Measurements from ENCODE around the gene CFTR. TPM values are rescaled to one million over a fixed set of nuclear protein-coding genes. Genes with fewer than 3 reads are reported as not detected.
"Not testable (repeated sequence)": the region's sequence is repeated elsewhere in the genome, so short reads cannot be mapped to it uniquely, and the experiment has no call there.

Gene CFTR
- total RNA-seq, 2 donors from 2014 or later = not detected

GRCh38 chr7:117517194-117517593, 37.4 kb downstream of the CFTR start:
- not testable (repeated sequence) for H3K4me1 Mint-ChIP-seq (ENCODE audit: low read depth); H3K4me3 Mint-ChIP-seq; H3K36me3 Mint-ChIP-seq (ENCODE audit: insufficient read depth in 2 of 2); H3K27me3 Mint-ChIP-seq (ENCODE audit: low read depth); DNase-seq; ATAC-seq (replicated peaks in 1 of 2); H3K9me3 Mint-ChIP-seq; H3K27ac Mint-ChIP-seq

- ATAC-seq (replicated peaks in 1 of 2) = no peak
- Mint-ChIP-seq H3K27ac (no peak overlapping the region), H3K36me3 (ENCODE audit: insufficient read depth in 2 of 2) (no peaks in the 10 kb centered on the region), H3K9me3 (no peaks in the 10 kb centered on the region), H3K27me3 (ENCODE audit: low read depth) (no peaks in the 10 kb centered on the region), H3K4me1 (ENCODE audit: low read depth) (no peaks in the 10 kb centered on the region), H3K4me3 (no peak overlapping the region)
- no peak for DNase-seq
These were observed 50.6 kb downstream of the CFTR start for GRCh38 chr7:117530390-117530789.

GRCh38 chr7:117531595-117532244, 51.9 kb downstream of the CFTR start:
- no peak overlapping the region for H3K27ac Mint-ChIP-seq
- no peak for DNase-seq
- no peak overlapping the region for H3K4me3 Mint-ChIP-seq
- ATAC-seq (replicated peaks in 1 of 2) = no peak
- no peaks in the 10 kb centered on the region for H3K9me3 Mint-ChIP-seq
- H3K4me1 Mint-ChIP-seq (ENCODE audit: low read depth) = no peaks in the 10 kb centered on the region
- no peaks in the 10 kb centered on the region for H3K36me3 Mint-ChIP-seq (ENCODE audit: insufficient read depth in 2 of 2)
- H3K27me3 Mint-ChIP-seq (ENCODE audit: low read depth) = no peaks in the 10 kb centered on the region

- no peaks in the 10 kb centered on the region for H3K27me3 Mint-ChIP-seq (ENCODE audit: low read depth)
- ATAC-seq (replicated peaks in 1 of 2) (no peak), DNase-seq (no peak)
- H3K9me3 Mint-ChIP-seq = peaks cover 0 to 2% of the 10 kb centered on the region in 2 donors
- H3K36me3 Mint-ChIP-seq (ENCODE audit: insufficient read depth in 2 of 2) = no peaks in the 10 kb centered on the region
- no peaks in the 10 kb centered on the region for H3K4me1 Mint-ChIP-seq (ENCODE audit: low read depth)
- no peak overlapping the region for H3K4me3 Mint-ChIP-seq
- no peak overlapping the region for H3K27ac Mint-ChIP-seq
These were observed 58.2 kb downstream of the CFTR start for GRCh38 chr7:117538053-117538452.

GRCh38 chr7:117544061-117544460, 64.2 kb downstream of the CFTR start:
- Mint-ChIP-seq H3K36me3 (ENCODE audit: insufficient read depth in 2 of 2) (no peaks in the 10 kb centered on the region), H3K27me3 (ENCODE audit: low read depth) (no peaks in the 10 kb centered on the region), H3K27ac (no peak overlapping the region), H3K4me3 (no peak overlapping the region), H3K4me1 (ENCODE audit: low read depth) (no peaks in the 10 kb centered on the region), H3K9me3 (no peaks in the 10 kb centered on the region)
- DNase-seq (no peak), ATAC-seq (replicated peaks in 1 of 2) (no peak)

- ATAC-seq (replicated peaks in 1 of 2) = no peak
- H3K36me3 Mint-ChIP-seq (ENCODE audit: insufficient read depth in 2 of 2) = no peaks in the 10 kb centered on the region
- H3K27me3 Mint-ChIP-seq (ENCODE audit: low read depth) = no peaks in the 10 kb centered on the region
- H3K9me3 Mint-ChIP-seq = peaks cover 0 to 3% of the 10 kb centered on the region in 2 donors
- no peak for DNase-seq
- H3K4me1 Mint-ChIP-seq (ENCODE audit: low read depth) = no peaks in the 10 kb centered on the region
- no peak overlapping the region for H3K4me3 Mint-ChIP-seq
- H3K27ac Mint-ChIP-seq = no peak overlapping the region
These were observed 68.2 kb downstream of the CFTR start for GRCh38 chr7:117548035-117548434.

- Mint-ChIP-seq H3K36me3 (ENCODE audit: insufficient read depth in 2 of 2) (no peaks in the 10 kb centered on the region), H3K9me3 (peaks cover 5 to 6% of the 10 kb centered on the region in 2 donors), H3K4me1 (ENCODE audit: low read depth) (no peaks in the 10 kb centered on the region), H3K27ac (no peak overlapping the region), H3K27me3 (ENCODE audit: low read depth) (no peaks in the 10 kb centered on the region), H3K4me3 (no peak overlapping the region)
- ATAC-seq (replicated peaks in 1 of 2) (no peak), DNase-seq (no peak)
These were observed 70.8 kb downstream of the CFTR start for GRCh38 chr7:117550625-117551024.

- Mint-ChIP-seq H3K27ac (no peak overlapping the region), H3K4me1 (ENCODE audit: low read depth) (no peaks in the 10 kb centered on the region), H3K36me3 (ENCODE audit: insufficient read depth in 2 of 2) (no peaks in the 10 kb centered on the region), H3K4me3 (no peak overlapping the region), H3K9me3 (peaks cover 5 to 6% of the 10 kb centered on the region in 2 donors), H3K27me3 (ENCODE audit: low read depth) (no peaks in the 10 kb centered on the region)
- ATAC-seq (replicated peaks in 1 of 2) (no peak), DNase-seq (no peak)
These were observed 72.8 kb downstream of the CFTR start for GRCh38 chr7:117552660-117553059.

GRCh38 chr7:117555260-117555659, 75.4 kb downstream of the CFTR start:
- ATAC-seq (replicated peaks in 1 of 2) (no peak), DNase-seq (no peak)
- Mint-ChIP-seq H3K4me3 (no peak overlapping the region), H3K36me3 (ENCODE audit: insufficient read depth in 2 of 2) (no peaks in the 10 kb centered on the region), H3K4me1 (ENCODE audit: low read depth) (no peaks in the 10 kb centered on the region), H3K9me3 (peaks cover 3 to 5% of the 10 kb centered on the region in 2 donors), H3K27ac (no peak overlapping the region), H3K27me3 (ENCODE audit: low read depth) (no peaks in the 10 kb centered on the region)

- H3K27me3 Mint-ChIP-seq (ENCODE audit: low read depth) = no peaks in the 10 kb centered on the region
- no peaks in the 10 kb centered on the region for H3K4me1 Mint-ChIP-seq (ENCODE audit: low read depth)
- H3K9me3 Mint-ChIP-seq = peaks cover under 1% of the 10 kb centered on the region in 2 donors
- no peak overlapping the region for H3K27ac Mint-ChIP-seq
- ATAC-seq (replicated peaks in 1 of 2) (no peak), DNase-seq (no peak)
- H3K4me3 Mint-ChIP-seq = no peak overlapping the region
- no peaks in the 10 kb centered on the region for H3K36me3 Mint-ChIP-seq (ENCODE audit: insufficient read depth in 2 of 2)
These were observed 79.6 kb downstream of the CFTR start for GRCh38 chr7:117559391-117559790.

GRCh38 chr7:117560030-117560429, 80.2 kb downstream of the CFTR start:
- DNase-seq (no peak), ATAC-seq (replicated peaks in 1 of 2) (no peak)
- H3K27ac Mint-ChIP-seq = no peak overlapping the region
- no peaks in the 10 kb centered on the region for H3K4me1 Mint-ChIP-seq (ENCODE audit: low read depth)
- no peak overlapping the region for H3K4me3 Mint-ChIP-seq
- no peaks in the 10 kb centered on the region for H3K9me3 Mint-ChIP-seq
- H3K27me3 Mint-ChIP-seq (ENCODE audit: low read depth) = no peaks in the 10 kb centered on the region
- H3K36me3 Mint-ChIP-seq (ENCODE audit: insufficient read depth in 2 of 2) = no peaks in the 10 kb centered on the region

- Mint-ChIP-seq H3K27me3 (ENCODE audit: low read depth) (no peaks in the 10 kb centered on the region), H3K4me3 (no peak overlapping the region), H3K36me3 (ENCODE audit: insufficient read depth in 2 of 2) (no peaks in the 10 kb centered on the region), H3K9me3 (no peaks in the 10 kb centered on the region), H3K4me1 (ENCODE audit: low read depth) (no peaks in the 10 kb centered on the region), H3K27ac (no peak overlapping the region)
- ATAC-seq (replicated peaks in 1 of 2) (no peak), DNase-seq (no peak)
These were observed 82.9 kb downstream of the CFTR start for GRCh38 chr7:117562759-117563158.

- no peaks in the 10 kb centered on the region for H3K9me3 Mint-ChIP-seq
- no peak overlapping the region for H3K4me3 Mint-ChIP-seq
- H3K36me3 Mint-ChIP-seq (ENCODE audit: insufficient read depth in 2 of 2) = no peaks in the 10 kb centered on the region
- DNase-seq = no peak
- no peak for ATAC-seq (replicated peaks in 1 of 2)
- no peak overlapping the region for H3K27ac Mint-ChIP-seq
- no peaks in the 10 kb centered on the region for H3K27me3 Mint-ChIP-seq (ENCODE audit: low read depth)
- no peaks in the 10 kb centered on the region for H3K4me1 Mint-ChIP-seq (ENCODE audit: low read depth)
These were observed 84.3 kb downstream of the CFTR start for GRCh38 chr7:117564080-117564479.

GRCh38 chr7:117564627-117565026, 84.8 kb downstream of the CFTR start:
- no peak overlapping the region for H3K4me3 Mint-ChIP-seq
- no peaks in the 10 kb centered on the region for H3K9me3 Mint-ChIP-seq
- H3K27me3 Mint-ChIP-seq (ENCODE audit: low read depth) = no peaks in the 10 kb centered on the region
- H3K36me3 Mint-ChIP-seq (ENCODE audit: insufficient read depth in 2 of 2) = no peaks in the 10 kb centered on the region
- ATAC-seq (replicated peaks in 1 of 2) = no peak
- H3K27ac Mint-ChIP-seq = no peak overlapping the region
- no peaks in the 10 kb centered on the region for H3K4me1 Mint-ChIP-seq (ENCODE audit: low read depth)
- no peak for DNase-seq

All from activated T-cell treated with anti-CD3 and anti-CD28 coated beads, Interleukin-2, amount 50 U/mL, for 72 hours (primary cell).